Renal cortical epithelial cell (primary cell): ENCODE data around the gene GRIN1. TPM values are rescaled to one million over a fixed set of nuclear protein-coding genes. Genes with fewer than 3 reads are reported as not detected.

Experiments
- DNase-seq: peaks from one replicate; pipeline ENCODE4 v3.0.0-alpha.2; 2011; ENCODE audit warnings: low read depth
- total RNA-seq: library from RNA; depleted of rRNA; stranded (reverse); fragments of >200 nt; gene quantifications from 2 replicates; pipeline ENCODE4 v1.2.3, GENCODE V29; 2014

GRIN1 gene
- total RNA-seq, 1 donor from 2014 or later = 0.30 TPM

- DNase-seq = no peak
Observed at GRCh38 chr9:137164370-137165249, 25.7 kb downstream of the GRIN1 start.

DNA sequence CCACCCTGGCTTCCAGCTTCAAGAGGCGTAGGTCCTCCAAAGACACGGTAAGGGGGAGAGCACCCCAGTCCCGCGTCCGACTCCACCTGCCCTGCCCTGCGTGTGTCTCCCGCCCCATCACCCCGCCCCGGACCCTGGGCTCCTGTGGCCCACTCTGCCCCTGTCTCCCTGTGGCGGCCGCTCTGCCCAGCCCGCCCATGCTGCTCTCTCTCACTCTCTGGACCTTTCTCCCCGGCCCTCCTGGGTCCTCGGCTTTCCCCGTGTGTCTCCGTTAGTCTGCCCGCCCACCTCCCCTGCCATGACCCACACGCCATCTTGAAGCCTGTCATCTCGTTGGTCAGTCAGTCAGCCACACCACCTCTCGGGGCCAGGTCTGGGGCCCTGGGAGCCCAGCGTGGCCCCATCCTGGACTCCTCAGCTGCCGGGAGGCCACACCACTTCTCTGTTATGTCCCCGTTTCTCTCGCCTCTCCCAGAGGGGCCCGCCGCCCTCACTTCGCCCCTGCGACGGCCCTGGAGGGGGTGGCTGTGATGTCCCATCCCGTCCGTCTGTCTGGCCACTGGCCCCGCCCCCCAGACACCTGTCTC, 26.4 kb downstream of the GRIN1 start:
- DNase-seq = no peak

GRCh38 chr9:137166380-137167229, 27.7 kb downstream of the GRIN1 start:
- DNase-seq = no peak

- DNase-seq = no peak
Observed at GRCh38 chr9:137167277-137167746, 28.4 kb downstream of the GRIN1 start.

DNA sequence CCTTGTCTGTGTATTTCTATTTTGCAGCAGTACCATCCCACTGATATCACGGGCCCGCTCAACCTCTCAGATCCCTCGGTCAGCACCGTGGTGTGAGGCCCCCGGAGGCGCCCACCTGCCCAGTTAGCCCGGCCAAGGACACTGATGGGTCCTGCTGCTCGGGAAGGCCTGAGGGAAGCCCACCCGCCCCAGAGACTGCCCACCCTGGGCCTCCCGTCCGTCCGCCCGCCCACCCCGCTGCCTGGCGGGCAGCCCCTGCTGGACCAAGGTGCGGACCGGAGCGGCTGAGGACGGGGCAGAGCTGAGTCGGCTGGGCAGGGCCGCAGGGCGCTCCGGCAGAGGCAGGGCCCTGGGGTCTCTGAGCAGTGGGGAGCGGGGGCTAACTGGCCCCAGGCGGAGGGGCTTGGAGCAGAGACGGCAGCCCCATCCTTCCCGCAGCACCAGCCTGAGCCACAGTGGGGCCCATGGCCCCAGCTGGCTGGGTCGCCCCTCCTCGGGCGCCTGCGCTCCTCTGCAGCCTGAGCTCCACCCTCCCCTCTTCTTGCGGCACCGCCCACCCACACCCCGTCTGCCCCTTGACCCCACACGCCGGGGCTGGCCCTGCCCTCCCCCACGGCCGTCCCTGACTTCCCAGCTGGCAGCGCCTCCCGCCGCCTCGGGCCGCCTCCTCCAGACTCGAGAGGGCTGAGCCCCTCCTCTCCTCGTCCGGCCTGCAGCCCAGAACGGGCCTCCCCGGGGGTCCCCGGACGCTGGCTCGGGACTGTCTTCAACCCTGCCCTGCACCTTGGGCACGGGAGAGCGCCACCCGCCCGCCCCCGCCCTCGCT, 29.0 kb downstream of the GRIN1 start:
- no peak for DNase-seq

DNA sequence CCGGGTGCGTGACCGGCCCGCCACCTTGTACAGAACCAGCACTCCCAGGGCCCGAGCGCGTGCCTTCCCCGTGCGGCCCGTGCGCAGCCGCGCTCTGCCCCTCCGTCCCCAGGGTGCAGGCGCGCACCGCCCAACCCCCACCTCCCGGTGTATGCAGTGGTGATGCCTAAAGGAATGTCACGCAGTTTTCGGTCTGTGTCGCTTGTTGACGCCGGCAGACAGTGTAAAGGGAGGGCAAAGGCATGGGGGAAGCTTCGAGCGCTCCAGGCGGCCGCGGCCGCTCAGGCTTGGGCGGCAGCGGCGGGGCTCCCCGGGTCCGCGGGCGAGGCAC, 29.6 kb downstream of the GRIN1 start:
- DNase-seq = no peak

DNA sequence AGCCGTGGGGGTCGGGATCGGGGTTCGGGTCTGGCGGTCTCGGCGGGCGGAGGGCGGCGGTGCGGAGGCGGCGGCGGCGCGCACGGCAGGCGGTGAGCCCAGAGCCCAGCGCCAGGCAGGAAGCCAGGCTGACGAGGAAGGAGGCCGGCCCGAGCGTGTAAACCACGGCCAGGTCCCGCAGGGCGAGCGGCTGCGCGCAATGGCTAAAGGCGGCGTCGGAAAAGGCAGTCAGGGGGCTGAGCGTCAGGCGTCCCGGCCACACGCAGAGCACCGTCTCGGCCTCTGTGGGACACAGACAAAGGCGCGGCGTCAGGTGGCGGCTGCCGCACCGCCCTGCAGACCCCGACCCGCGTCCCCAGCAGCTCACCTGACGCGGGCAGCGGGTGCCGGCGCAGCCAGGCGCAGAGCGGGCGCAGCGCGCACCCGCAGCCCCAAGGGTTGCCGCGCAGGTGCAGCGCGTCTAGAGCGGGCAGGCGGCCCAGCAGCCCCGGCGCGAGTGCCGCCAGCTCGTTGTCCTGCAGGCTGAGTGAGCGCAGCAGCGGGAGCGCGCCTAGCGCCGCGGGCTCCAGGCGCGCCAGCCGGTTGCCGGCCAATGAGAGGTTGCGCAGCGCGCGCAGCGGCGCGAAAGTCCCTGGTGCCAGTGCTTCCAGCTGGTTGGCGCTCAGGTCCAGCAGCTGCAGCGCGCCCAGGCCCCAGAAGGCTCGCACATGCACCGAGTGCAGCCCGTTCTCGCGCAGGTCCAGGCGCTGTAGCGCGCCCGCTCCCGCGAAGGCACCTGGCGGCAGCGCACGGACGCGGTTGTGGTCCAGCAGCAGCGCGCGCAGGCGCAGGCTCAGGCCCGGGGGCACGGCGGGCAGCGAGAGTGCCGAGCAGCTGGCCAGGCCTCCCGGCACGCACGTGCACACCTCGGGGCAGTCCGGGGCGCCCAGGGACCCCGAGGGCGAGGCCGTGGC, 30.2 kb downstream of the GRIN1 start:
- DNase-seq = no peak

- DNase-seq = no peak
Observed at GRCh38 chr9:137169896-137170358, 31.0 kb downstream of the GRIN1 start, which contains the start of gene LRRC26. TSS of gene LRRC26 (minus strand) at chr9:137170051. CDS start at chr9:137169943, 108 bp downstream.

- no peak for DNase-seq
Observed at GRCh38 chr9:137170486-137171148, 31.7 kb downstream of the GRIN1 start.

GRCh38 chr9:137171149-137171900, 32.4 kb downstream of the GRIN1 start:
- DNase-seq = no peak

- no peak for DNase-seq
Observed at GRCh38 chr9:137172901-137173795, 34.2 kb downstream of the GRIN1 start.

- DNase-seq = no peak
Observed at GRCh38 chr9:137173796-137174664, 35.1 kb downstream of the GRIN1 start.

GRCh38 chr9:137174722-137175293, 35.9 kb downstream of the GRIN1 start:
- DNase-seq = no peak

DNA sequence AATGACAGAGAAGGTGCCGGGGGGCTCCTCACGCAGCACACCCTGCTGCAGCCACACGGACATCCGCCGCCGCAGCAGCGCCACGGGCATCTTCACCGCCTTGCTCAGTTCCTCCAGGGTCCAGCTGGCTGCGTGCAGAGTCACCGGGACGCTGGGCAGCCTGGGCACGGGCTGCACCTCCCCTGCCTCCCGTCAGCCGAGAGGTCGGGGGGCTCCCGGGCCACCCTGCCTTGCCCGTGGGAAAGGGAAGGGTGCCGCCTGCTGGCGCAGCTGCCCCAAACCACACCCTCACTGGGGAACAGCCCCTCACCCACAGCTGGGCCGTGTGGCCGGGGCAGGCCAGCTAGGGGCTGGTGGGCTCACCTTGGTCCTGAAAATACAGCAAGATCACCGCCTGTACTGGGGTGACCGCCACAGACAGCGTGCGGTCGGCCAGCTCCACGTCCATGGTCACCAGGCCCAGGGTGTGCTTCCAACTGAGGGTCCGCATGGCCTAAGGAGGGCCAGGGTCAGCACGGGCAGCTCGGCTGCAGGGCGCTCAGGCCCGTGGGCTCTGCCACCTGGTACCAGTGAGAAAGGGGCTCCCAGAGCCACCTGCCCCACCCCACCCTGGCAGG, 36.5 kb downstream of the GRIN1 start:
- DNase-seq = no peak

DNA sequence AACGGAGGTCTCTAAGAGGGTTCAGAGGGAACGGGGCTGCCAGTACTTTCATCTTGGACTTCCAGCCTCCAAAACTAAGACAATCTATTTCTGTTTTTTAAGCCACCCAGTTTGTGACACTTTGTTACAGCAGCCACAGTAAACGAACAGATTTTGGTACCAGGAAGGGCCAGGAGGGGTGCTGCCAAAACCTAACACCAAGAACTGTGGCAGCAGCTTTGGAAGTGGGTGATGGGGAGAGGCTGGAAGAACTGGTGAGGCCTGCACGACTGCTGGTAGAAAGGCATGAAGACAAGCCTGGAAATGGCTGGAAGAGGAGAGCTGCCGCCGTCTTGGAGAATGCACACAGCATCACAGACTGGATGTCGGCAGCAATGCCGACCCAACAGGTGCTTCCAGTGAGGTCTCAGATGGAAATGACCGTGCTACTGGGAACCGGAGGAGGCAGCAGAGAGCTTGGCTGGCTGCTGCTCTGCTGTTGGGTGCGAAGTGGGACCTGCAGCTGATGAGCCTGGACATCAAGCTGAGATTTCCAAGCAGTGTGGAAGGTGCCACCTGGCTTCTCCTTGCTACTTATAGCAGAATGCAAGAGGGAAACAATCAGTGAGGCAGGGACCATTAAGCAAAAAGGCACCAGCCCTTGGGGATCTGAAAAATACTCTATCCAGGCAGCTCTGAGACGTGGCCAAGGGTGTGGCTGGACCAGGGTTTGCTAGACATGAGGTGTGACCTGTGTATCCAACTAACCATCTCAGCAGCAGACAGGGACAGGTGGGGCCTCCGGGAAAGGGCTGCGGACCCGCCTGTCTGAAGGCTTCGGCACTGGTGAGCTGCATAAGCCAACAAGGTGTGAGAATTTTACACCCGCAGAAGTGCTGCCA, 37.6 kb downstream of the GRIN1 start:
- peak; percentile 34 for DNase-seq
